G401 (cell line): ENCODE measurements around the gene ZNF346. TPM values are rescaled to one million over a fixed set of nuclear protein-coding genes. Genes with fewer than 3 reads are reported as not detected.
"Not testable (repeated sequence)": the region's sequence is repeated elsewhere in the genome, so short reads cannot be mapped to it uniquely, and the experiment has no call there.

Experiments
- DNase-seq: peaks from one replicate; pipeline ENCODE4 v3.0.0-alpha.2; 2015; ENCODE audit warnings: low spot score
- in situ Hi-C: cut with HindIII; loops from 2 replicates; pipeline ENCODE4 v1.10.0; 2016; ENCODE audit warnings: low sequenced_read_pairs, mixed read lengths
- total RNA-seq: library from RNA; depleted of rRNA; stranded (reverse); fragments of >200 nt; shearing (Covaris generic); gene quantifications from 2 replicates; pipeline ENCODE4 v1.2.3, GENCODE V29; 2014

Gene ZNF346
- total RNA-seq, 1 experiment from 2014 or later = 27.5 TPM

DNA sequence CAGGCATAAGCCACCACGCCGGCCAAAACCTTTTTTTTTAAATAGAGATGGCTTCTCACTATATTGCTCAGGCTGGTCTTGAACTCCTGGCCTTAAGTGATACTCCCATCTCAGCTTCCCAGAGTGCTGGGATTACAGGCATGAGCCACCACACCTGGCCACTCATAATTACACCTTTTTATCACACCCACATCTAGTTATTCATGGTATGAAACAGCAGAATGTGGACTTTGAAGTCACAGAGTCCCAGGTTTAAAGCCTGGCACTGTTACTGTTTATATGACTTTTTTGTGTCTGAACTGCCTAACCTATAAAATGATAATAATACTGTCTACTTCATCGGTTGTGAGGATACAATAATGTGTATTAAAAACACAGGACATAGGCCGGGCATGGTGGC is 23.1 kb downstream of the ZNF346 start:
- in situ Hi-C loops = no loop called here
- no peak for DNase-seq

DNA sequence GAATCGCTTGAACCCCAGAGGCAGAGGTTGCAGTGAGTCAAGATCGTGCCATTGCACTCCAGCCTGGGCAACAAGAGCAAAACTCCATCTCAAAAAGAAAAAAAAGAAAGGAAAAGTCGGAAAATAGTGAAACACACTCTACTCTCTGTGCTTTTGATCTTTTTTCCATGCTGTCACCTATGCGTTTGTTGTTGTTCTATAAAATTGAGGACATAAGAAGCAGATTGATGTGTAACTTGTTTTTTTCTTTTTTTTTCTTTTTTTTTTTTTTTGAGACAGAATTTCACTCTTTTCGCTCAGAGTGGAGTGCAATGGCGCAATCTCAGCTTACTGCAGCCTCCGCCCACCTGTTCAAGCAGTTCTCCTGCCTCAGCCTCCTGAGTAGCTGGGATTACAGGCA is 26.0 kb downstream of the ZNF346 start:
- DNase-seq, in situ Hi-C loops: not testable (repeated sequence)

DNA sequence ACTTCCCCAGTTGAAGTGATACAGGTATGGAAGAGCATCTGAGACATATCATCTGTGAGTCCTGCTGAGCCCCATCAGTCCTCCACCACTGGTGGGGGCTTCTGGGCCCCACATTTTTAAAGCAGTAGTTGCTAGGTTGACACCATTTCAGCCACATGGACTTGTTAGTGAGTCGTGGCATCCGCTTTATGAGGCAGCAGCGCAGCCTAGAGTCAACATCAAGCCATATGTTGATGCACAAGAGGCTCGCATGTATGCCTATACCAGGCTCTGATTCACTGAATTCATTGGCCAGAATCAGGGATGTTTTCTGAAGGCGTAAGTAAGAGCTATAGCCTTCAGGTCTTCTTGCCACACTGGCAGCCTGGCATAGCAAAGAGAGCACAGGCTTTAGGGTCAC is 26.8 kb downstream of the ZNF346 start:
- DNase-seq = no peak
- in situ Hi-C loops = no loop called here

- DNase-seq = no peak
- in situ Hi-C loops = no loop called here
Measured at GRCh38 chr5:177064500-177065277, 42.2 kb downstream of the ZNF346 start.

GRCh38 chr5:177065491-177065890 is 43.0 kb downstream of the ZNF346 start:
- DNase-seq = no peak
- in situ Hi-C loops = no loop called here

- in situ Hi-C loops = no loop called here
- no peak for DNase-seq
Measured at GRCh38 chr5:177066224-177066623, 43.7 kb downstream of the ZNF346 start.

DNA sequence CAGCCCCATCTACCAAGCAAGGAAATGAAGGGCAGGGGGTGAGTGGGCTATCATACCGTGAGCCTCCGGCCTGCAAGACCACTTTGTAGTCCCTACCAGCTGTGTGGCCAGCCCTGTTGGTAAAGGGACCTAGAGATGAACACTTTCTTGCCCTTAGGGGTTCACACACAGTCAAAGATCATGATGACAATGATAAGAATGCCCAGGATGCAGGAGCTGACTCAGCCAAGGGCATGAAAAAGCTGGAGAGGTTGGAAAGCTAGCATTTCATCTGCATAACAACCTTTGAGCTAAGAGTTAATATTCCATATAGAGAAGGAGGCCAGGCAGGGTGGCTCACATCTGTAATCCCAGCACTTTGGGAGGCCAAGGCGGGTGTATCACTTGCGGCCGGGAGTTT is 45.0 kb downstream of the ZNF346 start:
- DNase-seq = no peak
- in situ Hi-C loops = no loop called here

GRCh38 chr5:177070536-177071191 is 48.2 kb downstream of the ZNF346 start:
- no peak for DNase-seq
- in situ Hi-C loops = no loop called here

GRCh38 chr5:177071666-177072385 is 49.3 kb downstream of the ZNF346 start:
- peak; percentile 86 for DNase-seq
- in situ Hi-C loops = no loop called here

DNA sequence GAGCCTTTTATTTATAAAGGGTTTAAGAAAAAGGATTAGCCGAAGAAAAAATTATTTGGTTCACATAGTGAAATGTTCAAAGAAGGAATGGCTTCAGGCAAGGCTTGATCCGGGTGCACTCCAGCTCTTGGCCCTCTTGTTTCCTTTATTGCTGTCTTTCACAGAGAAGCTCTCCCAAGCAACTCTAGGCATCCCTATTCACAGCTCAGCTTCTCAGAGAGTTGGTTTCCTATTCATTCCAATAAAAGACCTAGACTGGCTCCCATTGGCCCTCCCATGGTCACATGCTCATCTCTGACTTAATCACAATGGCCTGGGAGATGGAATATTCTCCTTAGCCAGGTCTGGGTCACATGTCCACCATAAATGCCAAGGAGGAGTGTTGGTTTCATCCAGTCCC is 54.8 kb downstream of the ZNF346 start:
- no peak for DNase-seq
- in situ Hi-C loops = no loop called here

GRCh38 chr5:177079606-177080005 is 57.1 kb downstream of the ZNF346 start:
- in situ Hi-C loops = no loop called here
- DNase-seq = no peak

DNA sequence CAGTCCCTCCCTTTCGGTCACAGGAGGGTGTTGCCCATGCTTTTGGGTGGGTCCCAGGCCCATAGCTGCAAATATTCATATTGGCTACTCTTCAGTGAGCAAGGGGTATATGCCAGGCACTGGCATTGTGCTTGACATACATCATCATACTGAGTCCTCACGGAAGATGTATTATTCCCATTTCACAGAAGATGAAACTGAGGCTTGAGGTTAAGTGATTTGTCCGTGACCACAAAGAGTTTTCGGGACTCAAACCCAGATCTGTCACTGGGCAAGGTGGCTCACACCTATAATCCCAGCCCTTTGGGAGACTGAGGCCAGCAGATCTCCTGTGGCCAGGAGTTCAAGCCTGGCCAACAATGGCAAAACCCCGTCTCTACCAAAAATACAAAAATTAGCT is 57.8 kb downstream of the ZNF346 start:
- in situ Hi-C loops = no loop called here
- no peak for DNase-seq

DNA sequence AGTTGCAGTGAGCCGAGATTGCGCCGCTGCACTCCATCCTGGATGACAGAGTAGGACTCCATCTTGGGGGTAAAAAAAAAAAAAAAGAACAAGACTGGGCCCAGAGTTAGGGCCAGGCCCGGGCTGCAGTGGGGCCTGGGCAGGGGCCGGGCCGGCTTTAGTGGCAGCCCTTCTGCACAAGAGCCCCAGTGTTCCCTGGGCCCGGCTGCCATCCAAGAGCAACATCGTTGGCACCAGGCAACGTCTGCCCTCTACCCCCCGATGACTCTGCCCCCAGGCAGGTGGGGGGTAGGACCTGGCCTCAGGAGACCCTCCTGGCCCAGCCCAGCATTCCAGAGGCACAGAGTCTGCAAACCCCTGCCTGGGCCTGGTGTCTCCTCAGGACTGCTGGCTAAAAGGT is 59.4 kb downstream of the ZNF346 start:
- in situ Hi-C loops = no loop called here
- no peak for DNase-seq

DNA sequence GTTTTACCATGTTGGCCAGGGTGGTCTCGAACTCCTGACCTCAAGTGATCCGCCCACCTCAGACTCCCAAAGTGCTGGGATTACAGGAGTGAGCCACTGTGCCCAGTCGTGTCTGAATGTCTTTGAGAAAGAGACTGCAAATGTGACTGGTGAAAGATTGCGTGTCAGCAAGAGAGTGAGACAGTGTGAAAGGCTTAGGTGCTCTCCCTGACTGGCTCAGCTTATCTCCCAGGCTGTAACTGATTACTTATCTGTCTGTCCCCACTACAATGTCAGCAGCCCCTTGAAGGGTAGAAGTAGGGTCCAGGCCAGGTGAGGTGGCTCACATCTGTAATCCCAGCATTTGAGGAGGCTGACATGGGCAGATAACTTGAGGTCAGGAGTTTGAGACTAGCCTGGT is 60.9 kb downstream of the ZNF346 start:
- in situ Hi-C loops = no loop called here
- DNase-seq = no peak

DNA sequence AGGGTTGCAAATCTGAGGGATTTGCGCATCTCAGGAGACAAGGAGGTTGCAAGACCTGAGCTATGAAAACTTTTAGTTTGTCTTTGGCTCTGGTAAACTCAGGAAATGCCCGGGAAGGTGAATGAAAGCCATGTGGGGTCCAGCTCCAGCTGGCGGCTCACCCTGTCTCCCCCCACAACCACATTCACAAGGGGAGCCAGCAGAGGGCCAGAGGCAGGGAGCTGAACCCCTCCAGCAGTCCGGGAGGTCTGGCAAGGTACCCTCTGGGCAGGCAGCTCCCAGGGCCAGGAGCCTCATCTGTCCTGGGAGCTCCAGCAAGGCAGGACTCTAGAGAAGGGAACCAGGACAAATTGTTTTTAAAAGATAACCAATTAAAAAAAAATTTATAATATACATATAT is 61.7 kb downstream of the ZNF346 start:
- in situ Hi-C loops = no loop called here
- DNase-seq = no peak

- DNase-seq = no peak
- in situ Hi-C loops = no loop called here
Measured at GRCh38 chr5:177085985-177086653, 63.6 kb downstream of the ZNF346 start.

- DNase-seq = peak; percentile 11
- in situ Hi-C loops = no loop called here
Measured at GRCh38 chr5:177086654-177087397, 64.3 kb downstream of the ZNF346 start, which contains the start of gene FGFR4. Gene FGFR4 (plus strand): TSS chr5:177086915. CDS start chr5:177089603, 2,688 bp downstream.

GRCh38 chr5:177087398-177088005 is 65.0 kb downstream of the ZNF346 start:
- in situ Hi-C loops = no loop called here
- no peak for DNase-seq

DNA sequence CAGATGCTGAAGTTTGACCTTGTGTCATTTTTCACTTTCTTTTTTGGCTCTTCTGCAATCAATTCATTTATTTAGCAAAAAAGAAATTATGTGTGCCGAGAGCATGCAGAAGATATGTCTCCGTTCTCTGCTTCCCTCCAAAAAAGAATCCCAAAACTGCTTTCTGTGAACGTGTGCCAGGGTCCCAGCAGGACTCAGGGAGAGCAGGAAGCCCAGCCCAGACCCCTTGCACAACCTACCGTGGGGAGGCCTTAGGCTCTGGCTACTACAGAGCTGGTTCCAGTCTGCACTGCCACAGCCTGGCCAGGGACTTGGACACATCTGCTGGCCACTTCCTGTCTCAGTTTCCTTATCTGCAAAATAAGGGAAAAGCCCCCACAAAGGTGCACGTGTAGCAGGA is 66.6 kb downstream of the ZNF346 start:
- DNase-seq = no peak
- in situ Hi-C loops = no loop called here
